Activated gamma-delta T cell treated with Interleukin-2 at 50 U/mL for 16 hours (primary cell): Measurements from ENCODE around the gene IRF1.
A peak's percentile ranks its signal among the peaks of the same experiment; 100 is the strongest.

ENCODE experiments used
- DNase-seq: peaks from one replicate; pipeline ENCODE4 v3.0.0-alpha.2; 2020

IRF1 gene

DNA sequence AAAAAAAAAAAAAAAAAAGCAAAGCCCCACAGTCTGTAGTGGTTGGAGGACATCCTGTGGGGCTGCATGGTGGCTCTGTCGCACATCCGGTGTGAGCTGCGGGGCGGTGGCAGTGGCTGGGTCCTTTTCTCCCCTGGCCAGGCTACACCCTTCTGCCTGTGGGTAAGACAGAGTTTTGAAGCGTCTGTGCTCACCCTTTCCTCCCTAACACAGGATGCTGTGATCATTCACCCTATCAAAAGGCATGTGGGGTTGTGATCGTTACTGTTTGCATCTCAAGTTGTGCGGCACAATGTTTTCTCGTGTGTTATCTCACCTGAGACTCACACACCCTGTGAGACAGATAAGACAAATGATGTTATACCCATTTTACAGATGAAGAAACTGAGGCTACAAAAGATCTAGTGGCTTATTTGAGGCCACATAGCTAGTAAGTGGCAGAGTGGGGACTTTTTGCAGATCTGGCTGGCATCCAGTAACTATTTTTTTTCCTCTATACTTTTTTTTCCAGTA lies 17.5 kb downstream of the IRF1 start:
- peak; percentile 86 for DNase-seq

DNA sequence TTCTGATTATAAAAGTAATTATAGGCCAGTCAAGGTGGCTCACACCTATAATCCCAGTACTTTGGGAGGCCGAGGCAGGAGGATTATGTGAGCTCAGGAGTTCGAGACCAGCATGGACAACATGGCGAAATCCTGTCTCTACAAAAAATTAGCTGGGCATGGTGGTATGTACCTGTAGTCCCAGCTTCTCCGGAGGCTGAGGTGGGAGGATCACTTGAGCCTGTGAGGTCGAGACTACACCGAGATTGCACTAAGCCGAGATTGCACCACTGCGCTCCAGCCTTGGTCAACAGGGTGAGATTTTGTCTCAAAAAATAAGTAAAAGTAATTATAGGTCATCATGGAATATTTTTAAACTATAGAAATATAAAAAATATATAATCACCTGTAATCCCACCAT lies 18.1 kb downstream of the IRF1 start:
- peak; percentile 2 for DNase-seq

DNA sequence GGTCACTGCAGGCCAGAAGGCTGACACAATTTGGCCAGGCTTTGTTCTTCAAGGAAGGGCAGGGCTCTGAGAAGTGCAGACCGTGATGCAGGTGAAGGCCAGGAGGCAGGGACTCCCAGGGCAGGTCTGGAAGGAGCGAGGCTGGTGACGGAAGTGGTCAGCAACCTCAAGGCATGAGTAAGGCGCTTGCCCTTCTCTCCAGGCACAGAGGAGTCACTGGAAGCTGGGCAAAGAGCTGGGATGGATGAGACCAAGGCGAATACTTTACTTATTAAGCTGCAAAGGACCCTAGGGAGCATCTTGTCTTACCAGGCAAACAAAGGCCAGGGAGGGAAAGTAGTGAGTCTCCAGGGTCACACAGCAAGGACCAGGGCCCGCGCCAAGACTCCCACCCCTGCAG lies 18.6 kb downstream of the IRF1 start:
- DNase-seq, result peak; percentile 3

DNA sequence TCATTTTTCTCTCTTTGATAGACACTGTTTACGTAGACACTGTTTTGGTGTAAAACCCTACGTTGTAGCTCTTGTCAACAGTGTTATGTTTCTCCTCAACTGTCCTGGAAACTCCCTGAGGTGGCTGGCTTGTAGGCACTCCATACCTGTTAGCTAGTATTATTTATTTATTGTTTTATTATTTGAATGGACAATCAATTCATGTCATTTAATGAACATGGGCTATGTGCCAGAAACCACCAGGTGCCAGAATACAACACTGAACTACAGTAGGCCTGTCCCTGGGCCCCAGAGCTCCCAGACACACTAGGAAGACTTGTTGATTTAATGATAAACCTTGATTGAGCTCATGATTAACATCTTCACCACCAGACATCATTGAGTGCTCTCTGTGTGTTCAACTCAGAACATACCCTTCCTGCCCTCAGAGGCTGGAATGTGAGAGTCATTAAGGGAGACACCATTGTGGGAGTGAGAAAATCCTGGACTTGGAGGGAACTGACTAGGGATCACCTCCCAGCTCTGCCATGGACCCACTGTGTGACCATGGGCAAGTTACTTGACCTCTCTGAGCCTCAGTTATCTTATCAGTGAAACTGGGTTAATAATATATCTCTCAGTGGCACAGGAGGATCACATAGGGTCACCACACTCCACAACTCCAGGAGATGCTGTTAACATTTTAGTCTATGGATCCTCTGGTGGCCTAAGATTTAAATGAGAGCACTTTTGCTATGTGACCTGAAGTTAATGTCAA lies 19.2 kb downstream of the IRF1 start:
- DNase-seq, result peak; percentile 3

DNA sequence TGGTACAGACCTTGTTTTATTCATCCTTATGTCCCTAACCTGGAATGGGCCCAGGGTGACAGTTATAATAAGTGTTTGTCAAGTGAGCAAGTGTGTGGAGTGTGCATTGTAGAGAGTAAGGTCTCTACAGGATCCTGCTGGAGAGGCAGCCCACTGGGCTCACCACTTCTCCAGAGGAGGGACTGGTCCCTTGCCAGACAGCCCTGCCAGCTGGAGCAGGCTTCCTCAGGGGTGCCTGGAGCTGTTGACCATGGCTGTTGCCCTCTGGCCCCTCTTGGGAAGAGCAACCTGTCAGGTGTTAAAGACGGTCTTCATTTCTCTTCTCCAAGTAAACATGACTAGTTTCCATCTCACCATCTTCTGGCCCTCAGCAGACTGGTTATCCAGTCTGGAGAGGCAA lies 20.0 kb downstream of the IRF1 start:
- peak; percentile 3 for DNase-seq

DNA sequence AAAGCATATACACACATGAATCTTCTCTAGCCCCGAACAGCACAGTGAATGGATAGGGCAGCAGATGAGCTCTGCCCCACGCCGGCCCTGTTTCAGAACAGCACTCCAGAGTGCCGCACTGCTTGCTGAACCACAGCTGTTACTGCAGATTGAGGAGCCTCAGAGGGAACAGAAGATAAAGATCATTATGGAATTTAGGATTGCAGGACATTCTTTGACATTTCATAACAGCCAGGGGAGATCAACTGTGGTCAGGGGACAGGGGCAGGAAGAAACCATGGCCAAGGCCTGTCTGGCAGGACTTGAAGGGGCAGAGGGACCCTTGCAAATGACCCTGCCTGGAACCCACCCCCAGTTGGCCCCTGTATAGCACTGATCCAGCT lies 20.6 kb downstream of the IRF1 start:
- DNase-seq, result peak; percentile 3

DNA sequence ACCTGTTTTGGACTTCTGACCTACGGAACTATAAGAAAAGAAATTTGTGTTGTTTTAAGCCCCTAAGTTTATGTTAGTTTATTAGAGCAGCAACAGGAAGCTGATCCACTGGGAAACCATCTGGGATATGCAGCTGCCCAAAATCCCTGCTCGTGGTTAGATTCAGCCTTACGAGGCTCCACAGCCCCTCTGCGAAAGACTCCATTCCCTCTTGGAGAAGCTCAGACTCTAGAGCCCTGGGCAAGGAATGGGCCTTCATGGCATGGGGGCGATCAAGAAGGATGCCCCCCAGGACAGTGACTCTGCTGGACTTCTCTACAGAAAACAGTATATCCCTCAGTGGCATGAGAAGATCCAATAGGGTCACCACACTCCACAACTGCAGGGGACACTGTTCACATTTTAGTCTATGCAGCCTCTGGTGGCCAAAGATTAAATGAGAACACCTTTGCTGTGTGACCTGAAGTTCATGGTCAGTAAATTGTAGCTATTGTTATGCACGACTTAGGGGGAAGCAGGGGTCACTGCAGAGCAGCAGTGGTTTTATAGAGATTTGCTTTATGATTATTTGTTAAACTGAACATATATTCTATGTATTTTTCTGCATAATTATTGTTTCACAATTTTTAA lies 21.1 kb downstream of the IRF1 start:
- DNase-seq, result peak; percentile 2

DNA sequence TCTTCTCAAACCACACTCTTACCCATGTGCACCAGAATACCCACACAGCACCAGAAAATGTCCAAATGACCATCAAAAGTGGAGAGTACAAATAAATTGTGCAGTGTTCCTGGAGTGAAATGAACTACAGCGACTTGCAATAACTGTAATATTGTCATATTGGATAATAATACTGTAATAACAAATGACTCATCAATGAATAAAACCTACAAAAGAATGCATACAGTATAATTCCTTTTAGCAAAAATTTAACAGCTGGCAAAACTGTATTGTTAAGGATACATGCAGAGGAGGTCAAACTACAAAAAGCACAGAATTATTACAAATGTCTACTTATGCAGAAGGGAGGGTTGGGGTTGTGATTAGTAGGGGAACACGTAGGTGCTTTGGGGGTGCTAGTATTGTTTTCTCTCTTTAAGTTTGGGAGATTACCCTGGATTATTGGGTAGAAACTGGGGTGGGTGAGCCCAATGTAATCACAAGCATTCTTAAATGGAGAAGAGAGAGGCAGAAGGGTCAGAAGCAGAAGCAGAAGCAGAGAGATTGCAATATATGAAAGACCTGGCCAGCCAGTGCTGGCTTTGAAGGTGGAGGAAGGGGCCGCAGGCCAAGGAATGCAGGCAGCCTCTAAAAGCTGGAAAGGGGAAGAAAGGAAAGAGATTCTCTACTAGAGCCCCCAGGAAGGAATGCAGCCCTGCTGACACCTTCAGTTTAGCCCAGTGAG lies 21.8 kb downstream of the IRF1 start:
- DNase-seq, result peak; percentile 2

DNA sequence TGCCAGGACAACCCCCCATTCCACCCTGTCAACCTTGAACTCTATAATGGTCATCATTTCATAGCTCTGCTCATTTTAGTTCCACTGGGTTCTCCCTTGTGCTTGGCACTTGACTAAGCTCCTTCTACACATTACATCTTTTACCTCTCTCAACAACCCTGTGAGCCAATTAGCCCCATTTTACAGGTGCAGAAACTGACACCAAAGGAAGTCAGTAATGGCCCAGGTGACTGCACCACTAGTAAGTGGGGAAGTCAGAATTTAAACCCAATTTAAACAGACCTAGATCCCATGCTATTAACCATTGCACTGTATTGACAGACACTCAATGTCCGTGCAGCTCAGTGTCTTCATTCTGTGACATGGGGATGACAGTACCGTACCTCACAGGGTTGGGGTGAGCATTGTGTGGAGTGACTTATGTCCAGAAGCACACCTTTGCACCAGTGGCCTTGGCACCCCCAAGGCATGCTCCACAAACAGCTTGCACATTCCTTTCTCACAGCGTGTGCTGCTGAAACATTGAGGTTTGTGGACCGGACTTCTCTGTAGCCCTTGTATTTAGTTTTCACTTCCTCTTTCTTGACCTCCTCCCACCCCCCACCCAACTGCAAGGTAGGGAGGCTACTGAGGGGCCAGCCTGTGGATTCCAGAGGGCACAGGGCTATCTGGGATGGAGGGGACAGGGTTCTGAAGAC lies 23.1 kb downstream of the IRF1 start:
- no peak for DNase-seq

DNA sequence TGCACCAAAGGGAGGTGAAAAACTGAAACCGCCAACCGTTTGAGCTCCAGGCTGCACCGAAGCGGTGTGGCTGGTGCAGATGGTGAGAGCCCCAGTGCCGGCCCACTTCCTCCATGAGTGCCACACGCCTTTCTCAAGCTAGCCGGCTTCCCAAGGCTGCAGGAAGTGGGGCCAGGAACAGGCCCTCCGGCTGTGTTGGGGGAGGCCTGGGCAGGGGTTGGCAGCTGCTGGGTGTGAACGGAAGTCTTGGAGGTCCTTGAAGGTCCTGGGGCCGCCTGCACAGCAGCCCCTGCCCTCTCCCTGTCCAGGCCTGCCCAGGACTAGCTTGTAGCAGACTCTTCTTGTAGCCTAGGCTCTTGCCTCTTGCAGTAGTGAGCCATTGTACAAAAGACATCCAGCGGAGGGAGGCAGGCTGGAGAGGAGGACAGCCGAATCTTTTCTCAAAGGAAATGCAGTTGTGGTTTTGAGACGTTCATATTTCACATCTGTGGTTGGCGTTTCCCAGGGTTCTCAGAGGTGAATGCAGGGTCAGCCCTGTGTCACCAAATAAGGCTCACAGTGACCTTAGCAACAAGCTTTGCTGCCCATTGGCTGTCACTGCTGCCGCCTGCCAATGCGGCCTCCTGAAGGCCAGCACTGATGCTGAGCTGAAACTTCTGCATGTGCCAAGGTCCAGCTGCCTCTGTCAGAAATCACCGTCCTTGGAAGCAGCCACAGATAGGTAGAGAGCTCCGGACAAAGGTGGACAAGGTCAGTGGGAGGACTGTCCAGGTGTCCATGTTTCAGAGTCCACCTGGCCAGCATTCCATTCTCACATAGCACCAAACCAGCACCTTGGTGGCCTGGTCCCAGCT lies 23.9 kb downstream of the IRF1 start:
- peak; percentile 73 for DNase-seq

DNA sequence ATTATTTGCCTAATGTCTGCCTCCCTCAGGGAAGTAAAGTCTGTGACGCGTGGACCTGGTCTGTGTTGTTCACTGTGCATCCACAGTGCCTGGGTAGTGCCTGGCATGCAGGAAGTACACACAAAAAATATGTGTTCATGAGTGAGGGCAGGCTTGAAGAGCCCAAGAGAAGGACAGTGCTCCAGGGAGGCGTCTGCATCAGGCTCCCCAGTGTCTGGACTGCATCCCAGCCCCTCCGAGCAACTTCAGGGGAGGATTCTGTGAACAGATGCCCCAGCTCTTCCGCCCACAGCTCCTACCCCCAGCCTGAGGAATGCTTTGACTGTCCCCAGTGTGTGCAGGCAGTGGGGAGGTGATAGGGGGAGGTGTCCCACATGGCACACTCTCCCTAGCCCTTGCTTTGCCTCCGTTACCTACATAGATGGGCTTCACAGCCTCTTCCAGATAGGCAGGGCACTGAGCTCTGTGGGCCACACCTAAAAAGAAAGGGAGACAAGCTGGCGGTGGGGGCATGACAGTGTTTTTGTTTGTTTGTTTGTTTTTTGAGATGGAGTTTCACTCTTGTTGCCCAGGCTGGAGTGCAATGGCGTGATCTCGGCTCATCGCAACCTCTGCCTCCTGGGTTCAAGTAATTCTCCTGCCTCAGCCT lies 25.4 kb downstream of the IRF1 start:
- DNase-seq, result no peak

DNA sequence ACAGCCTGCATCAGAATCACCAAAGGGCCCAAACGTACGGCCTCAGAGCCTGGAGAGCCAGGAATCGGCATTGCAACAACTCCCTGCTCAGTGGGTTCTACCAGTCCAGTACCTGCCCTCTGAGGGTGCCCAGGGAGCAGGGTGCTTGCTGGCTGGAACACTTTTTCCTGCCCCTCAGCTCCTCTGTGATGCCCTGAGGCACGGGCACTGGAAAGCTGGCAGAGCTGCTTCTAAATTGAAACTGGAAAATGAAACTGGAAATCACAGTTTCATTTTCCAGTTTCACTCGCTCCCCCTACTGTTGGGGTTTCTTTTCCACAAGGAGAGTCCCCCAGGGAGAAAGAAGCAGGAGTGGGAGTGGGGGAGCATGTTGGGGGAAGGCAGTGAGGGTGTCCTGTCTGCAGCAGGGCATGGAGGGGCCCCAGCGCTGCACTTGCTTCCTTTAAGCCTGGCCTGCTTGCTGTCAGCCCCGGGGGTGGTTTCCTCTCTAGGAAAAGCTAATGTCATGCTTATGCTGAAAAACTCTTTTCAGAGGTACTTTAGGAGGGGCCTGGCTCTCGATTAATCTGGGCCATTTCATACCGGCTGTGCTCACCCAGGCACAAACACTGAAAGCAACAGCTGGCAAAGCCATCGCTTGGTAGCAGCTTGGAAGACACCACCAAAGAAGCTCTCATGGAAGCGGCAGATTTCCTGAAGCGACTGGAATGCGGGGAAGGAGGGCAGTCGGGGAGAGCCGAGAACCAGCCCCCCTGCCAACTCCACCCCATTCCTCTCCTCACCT lies 26.2 kb downstream of the IRF1 start:
- no peak for DNase-seq

DNA sequence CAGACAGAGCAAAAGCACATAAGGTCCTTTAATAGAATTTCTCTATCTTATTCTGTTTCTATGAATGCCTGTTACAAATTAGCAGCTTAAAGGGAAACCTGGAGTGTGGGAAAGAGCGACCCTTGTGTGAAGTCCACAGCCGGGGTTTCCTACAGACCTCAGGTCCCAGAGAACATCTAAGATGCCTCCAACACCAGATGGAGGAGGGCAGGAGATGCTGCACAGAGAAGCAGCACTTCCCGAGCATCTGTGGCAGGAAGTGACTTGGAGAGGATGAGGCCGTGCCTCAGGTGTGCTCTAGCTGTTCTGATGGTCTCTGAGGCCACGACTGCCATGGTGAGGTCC lies 26.8 kb downstream of the IRF1 start:
- DNase-seq, result no peak

DNA sequence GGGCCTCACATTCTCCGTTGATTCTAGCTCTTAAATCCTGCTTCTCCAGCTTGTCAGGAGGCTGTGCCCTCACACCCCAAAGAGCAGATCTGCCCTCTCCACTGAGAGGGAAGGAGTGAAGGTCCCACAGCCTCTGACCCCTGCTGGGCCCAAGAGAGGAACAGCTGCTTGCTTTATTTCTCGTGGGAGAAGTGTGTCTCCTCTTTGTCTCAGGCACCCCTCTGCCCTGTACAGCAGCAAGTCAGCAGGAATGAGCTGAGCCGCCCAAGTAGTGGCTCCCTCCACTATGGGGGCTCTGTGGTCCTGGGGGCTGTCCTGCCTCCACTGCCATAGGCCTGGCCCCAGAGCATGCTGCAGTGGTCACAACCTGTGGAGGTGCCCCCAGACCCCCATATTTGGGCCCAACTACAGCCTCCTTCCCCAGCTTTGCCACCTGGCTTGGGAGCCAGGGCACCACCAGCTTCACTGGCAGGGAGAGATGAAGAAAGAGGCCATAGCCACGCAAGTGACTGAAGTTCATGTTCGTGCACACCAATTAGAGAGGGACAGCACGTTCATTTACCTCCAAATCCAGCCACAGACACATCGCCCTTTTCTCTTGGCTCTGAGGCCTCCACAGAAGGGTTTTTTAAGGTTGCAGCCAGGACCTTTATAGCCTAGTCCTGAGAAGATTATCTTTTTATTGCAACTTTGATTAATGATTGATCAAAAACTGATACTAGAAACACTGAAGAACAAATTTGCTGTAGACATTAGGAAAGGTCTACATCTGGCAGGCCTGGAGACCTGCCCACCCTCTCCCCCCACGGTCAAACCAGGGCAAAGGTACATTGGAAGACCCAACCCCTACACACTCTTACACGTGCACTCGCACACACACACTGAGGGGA lies 27.5 kb downstream of the IRF1 start:
- DNase-seq, result no peak

DNA sequence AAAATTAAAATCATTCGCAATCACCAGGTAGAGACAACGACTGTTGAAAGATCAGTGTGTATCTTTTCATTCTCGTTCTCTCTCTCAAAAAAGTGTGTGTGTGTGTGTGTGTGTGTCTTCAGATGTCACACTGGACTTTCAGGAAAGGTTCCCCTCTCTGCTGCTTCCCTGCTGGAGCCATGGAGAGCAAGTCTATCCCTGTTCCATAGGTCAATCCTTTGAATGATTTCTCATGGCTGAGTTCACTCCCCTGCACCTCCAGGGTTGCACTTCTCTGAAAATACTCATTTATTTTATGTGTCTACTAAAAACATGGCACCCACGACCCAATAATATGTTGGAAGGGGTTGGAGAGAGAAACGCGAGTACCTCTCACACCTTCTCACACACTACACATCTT lies 28.2 kb downstream of the IRF1 start:
- no peak for DNase-seq

DNA sequence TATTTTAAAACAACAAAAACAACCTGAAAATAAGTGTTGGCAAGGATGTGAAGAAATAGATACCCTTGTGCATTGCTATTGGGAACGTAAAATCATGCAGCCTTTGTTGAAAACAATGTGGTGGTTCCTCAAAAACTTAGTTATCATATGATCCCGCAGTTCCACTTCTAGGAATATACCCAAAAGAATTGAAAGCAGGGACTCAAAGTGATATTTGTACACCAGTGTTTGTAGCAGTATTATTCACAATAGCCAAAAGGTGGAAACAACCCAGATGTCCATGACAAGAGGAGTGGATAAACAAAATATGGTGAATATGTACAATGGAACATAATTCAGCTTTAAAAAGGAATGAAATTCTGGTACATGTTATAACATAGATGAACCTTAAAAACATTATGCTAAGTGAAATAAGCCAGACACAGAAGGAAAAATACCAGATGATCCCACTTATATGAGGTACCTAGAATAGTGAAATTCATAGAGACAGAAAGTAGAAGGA lies 29.0 kb downstream of the IRF1 start:
- no peak for DNase-seq

DNA sequence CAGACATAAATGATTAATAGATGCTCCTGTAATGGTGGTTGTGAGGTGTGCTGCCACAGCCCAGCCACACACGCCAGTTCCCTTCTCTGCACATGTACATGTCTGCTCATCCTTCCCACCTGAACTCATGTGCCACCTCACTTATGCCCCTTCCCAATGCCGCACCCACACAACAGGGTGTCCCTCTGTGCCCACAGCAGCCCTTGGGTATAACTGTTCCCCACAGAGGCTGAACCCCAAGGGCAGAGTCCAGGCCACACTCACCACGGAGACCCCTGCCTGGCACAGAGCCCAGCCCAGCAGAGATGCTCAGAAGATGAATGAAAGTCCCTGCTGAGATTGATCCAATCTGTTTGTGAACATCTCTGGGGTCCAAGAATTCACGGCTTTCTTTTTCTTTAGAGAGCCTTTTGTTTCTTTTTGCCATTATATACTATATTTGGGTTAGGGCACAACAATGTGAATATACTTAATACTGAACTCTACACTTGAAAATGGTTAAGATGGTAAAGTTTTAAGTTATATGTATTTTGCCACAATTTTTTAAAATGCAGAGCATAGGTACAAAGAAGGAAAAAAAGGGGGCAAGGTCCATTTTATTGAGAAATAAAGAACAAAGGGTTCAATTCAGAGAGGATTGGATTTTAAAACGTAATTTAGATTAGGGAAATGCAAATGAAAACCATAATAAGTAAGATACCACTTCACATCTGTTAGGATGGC lies 29.6 kb downstream of the IRF1 start:
- no peak for DNase-seq

DNA sequence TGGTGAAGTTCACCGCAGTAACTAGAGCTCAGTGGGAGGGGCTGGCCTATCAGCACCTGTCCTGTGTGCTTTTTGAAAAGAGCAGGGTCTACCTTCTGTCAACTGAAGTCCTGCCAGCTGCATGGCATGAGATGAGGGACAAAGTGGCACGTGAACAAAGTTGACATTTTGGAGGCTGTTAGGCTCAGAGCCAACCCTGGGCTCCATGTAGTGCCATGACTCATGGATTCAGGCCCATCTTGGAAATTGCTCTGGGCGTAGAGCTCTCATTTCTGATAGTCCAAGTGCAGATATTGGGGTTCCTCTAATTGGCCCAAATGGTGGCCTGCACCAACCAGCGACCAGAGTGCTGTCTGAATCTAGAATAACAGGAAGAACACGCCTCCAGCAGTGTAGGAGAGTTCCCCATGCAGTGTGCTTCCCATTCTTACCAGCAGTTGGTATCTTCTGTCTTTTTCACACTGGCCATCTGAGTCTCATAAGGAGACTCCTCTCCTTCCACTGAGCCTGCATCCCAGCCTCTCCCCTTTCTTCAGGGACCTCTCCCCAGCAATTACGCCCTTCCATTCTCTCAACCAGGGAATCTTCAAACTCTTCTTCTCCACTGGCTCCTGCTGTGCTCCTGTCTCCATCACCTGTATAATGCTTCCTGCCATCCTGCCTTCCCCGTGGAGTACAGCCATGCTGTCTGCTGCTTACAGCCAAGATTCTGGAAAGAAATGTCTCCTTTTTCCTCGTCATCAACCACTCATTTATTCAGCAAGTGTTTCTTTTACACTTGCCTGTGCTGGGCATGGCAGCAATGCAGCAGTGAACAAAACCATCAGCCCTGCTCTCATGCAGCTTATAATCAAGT lies 30.4 kb downstream of the IRF1 start:
- no peak for DNase-seq
